Retinal pigment epithelial cell (primary cell): ENCODE measurements around the gene TMED8.

Experiments used
- DNase-seq: peaks from one replicate; pipeline ENCODE4 v3.0.0-alpha.2; 2010; ENCODE audit warnings: low read depth
- H3K4me3 ChIP-seq: 2 replicates; pipeline ENCODE4 v1.5.1; 2011; ENCODE audit warnings: mild to moderate bottlenecking, low read length, control low read depth, moderate library complexity
- CTCF ChIP-seq: conservative IDR thresholded peaks from 2 replicates; pipeline ENCODE4 v1.5.1; 2011; ENCODE audit warnings: low read depth, low read length, control low read depth, inconsistent platforms

TMED8 gene

DNA sequence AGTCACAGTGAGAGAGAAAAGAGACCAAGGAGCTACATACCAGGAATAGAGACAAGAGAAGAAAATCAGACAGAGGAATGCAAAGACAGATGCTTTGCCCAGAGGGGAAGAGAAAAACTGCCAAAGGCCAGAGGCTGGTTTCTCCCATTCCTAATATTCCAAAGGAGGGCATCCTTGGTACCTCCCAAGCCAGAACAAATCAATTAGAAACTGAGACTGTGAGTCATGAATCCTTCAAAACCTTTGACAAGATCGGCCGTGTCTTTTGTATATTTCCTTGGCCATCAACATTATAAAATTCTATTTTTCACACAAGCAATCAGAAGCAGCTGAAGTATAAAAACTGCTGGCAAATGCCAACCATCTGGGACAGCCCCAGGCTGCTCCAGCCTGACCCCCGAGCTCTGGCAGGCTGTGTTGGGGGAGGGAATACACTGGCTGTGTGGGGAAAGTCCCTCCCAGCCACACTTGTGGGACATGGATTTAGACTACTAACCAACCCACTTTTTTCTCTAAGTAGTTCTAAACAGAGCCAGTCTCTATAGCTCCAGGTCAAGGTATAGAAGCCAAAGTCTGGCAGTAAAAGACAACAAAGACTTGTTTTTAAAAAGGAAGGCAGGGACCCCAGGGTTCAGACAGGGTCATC, 69.9 kb downstream of the TMED8 start:
- no peak overlapping the region for H3K4me3 ChIP-seq
- no peak for TF ChIP-seq CTCF
- DNase-seq, result no peak

DNA sequence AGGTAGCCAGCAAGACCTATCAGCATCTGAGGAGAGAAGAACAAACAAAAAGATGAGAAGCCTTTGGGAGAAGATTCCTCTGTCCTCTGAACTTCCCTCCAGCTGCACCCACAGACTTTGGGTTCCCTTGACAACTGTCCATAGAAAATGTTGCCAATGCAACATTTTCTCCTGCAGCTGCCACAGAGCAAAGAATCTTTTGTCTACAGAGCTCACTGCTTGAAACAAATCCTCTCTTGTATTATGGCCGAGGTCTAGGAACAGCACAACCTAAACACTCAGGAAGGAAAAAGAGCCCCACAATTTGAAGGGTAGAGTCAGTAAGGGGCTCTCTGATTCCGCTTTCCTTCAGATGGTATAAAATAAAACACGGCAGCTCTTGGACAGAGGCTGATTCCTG, 70.5 kb downstream of the TMED8 start:
- no peak for DNase-seq
- no peak for TF ChIP-seq CTCF
- H3K4me3 ChIP-seq, result no peak overlapping the region

- H3K4me3 ChIP-seq, result no peak overlapping the region
- no peak for TF ChIP-seq CTCF
- DNase-seq, result no peak
Observed at GRCh38 chr14:77305696-77306095, 71.2 kb downstream of the TMED8 start.

GRCh38 chr14:77303417-77304156, 73.3 kb downstream of the TMED8 start:
- no peak overlapping the region for H3K4me3 ChIP-seq
- no peak for TF ChIP-seq CTCF
- DNase-seq, result peak; percentile 89

DNA sequence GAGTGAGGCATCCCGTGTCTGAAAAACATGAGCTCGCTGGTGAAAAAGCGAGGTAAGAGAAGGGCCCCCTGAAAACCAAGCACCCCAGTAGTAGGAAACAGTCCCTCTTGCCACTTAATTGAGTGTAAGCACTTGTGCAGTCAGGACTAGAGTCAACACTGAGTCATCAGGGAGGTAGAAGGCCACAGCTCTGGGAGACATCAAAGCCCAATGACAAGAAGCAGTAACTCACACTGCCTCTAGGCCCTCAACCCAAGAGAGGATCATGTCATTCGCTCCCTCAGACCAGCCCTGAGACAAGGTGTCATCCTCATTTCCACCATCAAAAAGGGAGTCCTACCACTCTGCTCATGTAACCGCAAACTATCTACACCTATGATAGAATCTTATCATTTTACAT, 74.0 kb downstream of the TMED8 start:
- no peak for TF ChIP-seq CTCF
- H3K4me3 ChIP-seq, result no peak overlapping the region
- no peak for DNase-seq

GRCh38 chr14:77301103-77301502, 75.8 kb downstream of the TMED8 start:
- DNase-seq, result no peak
- no peak overlapping the region for H3K4me3 ChIP-seq
- TF ChIP-seq CTCF, result peak; percentile 95

DNA sequence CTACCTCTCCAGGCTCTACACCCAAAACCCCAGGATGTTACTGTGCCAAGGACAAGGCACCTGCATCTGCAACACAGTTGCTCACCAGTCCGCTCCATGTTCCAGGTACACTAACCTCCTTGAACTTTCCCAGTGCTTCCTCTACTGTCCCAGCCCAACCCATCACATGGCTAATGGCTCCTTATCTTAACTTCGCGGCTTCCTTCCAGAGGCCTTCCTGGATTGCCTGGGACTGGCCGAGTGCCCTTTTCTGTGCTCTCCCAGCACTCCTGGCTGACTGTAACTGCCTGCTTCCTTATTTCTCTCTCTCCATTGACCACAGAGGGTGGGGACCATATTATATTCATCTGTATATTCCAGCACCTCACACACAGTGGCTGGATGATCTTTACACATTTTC, 77.1 kb downstream of the TMED8 start:
- DNase-seq, result no peak
- TF ChIP-seq CTCF, result no peak
- no peak overlapping the region for H3K4me3 ChIP-seq
